Adrenal gland (tissue), 12 donors: ENCODE results near the gene FRY. TPM values are rescaled to one million over a fixed set of nuclear protein-coding genes. Genes with fewer than 3 reads are reported as not detected.

Source experiments
- DNase-seq, 7 donors: peaks; one replicate each; pipeline ENCODE4 v3.0.0-alpha.2; 2019 to 2020
- H3K27ac ChIP-seq, 5 donors: fragments of 200-600 bp; sonication (generic) in 4 of 5; 1 replicate in 3 of 5; 2 replicates in 2 of 5; pipeline versions ENCODE4 v1.5.1 to v1.8.0; 2016 to 2020; ENCODE audit warnings: mild to moderate bottlenecking in 1 of 5
- H3K27me3 ChIP-seq: fragments of 200-600 bp; 2 replicates; pipeline ENCODE4 v1.8.0; 2021
- H3K36me3 ChIP-seq, 2 donors: fragments of 200-600 bp; replicated peaks in 1 of 2; 1 replicate in 1 of 2; 2 replicates in 1 of 2; pipeline versions ENCODE4 v1.5.1 to v1.8.0; 2018 to 2022
- H3K4me1 ChIP-seq, 2 donors: fragments of 200-600 bp; replicated peaks in 1 of 2; 1 replicate in 1 of 2; 2 replicates in 1 of 2; pipeline versions ENCODE4 v1.5.1 to v1.8.0; 2018 to 2021
- H3K4me3 ChIP-seq, 4 donors: fragments of 200-600 bp; sonication (generic) in 3 of 4; one replicate each; pipeline ENCODE4 v1.5.1; 2016 to 2018
- H3K9me3 ChIP-seq, 3 donors: fragments of 200-600 bp; sonication (generic) in 1 of 3; replicated peaks in 1 of 3; 1 replicate in 2 of 3; 2 replicates in 1 of 3; pipeline versions ENCODE4 v1.5.1 to v1.8.0; 2016 to 2021
- POLR2A ChIP-seq, 2 donors: fragments of 450-650 bp; IDR thresholded peaks; one replicate each; pipeline ENCODE4 v1.6.1; 2017; ENCODE audit warnings: antibody characterized with exemption in 2 of 2, mild to moderate bottlenecking in 2 of 2, moderate library complexity in 1 of 2
- WGBS, 4 donors: extraction: QIAGEN DNeasy Blood & Tissue Kit in 2 of 4; methylation state at CpG; one replicate each; pipeline versions ENCODE4 v1.1.5 to v1.1.7; 2013 to 2017; 5-methylcytosine and 5-hydroxymethylcytosine counted together
- intact Hi-C, 2 donors: fragments of 100-400 bp; cut with DNase I; formaldehyde crosslinking; loops; one replicate each; pipeline versions ENCODE4 v1.14.1 to v1.15.0; 2022 to 2023
- polyA plus RNA-seq, 3 donors: library from polyadenylated mRNA; stranded (reverse); fragments of 200-250 nt in 2 of 3; fragments of 350-450 nt in 1 of 3; fragmentation: Illumina TruSeq in 1 of 3; extraction: RNeasy Lipid Tissue Mini Kit (QIAGEN cat#74804) in 1 of 3; gene quantifications; one replicate each; pipeline ENCODE4 v1.2.3, GENCODE V29; 2013 to 2014
- total RNA-seq, 9 donors: library from RNA; depleted of rRNA in 4 of 9; stranded (reverse); fragments of >200 nt in 4 of 9; fragments of 120-200 nt in 1 of 9; fragmentation: NEBNext Ultra II Directional in 1 of 9; extraction: Animal tissue kit (Norgen Biotek cat#: 25700) in 1 of 9; gene quantifications; one replicate each; pipeline versions ENCODE4 v1.1.0 to v1.2.4, GENCODE V29; 2013 to 2023
- TF ChIP-seq, protein P1 (sequence below), 6 experiments: fragments of 450-650 bp in 4 of 6; fragments of 200-600 bp in 2 of 6; sonication (generic) in 1 of 6; IDR thresholded peaks; 1 replicate in 5 of 6; 2 replicates in 1 of 6; pipeline versions ENCODE4 v1.5.1 to v1.8.0; 2016 to 2021; ENCODE audit warnings: antibody characterized with exemption in 6 of 6, mild to moderate bottlenecking in 2 of 6, moderate library complexity in 1 of 6
- donor health status: healthy with polysubstance abuse.
- donor health status: Bipolar disorder and iron deficiency.
- donor health status: DM: yes; HTN: yes; CAD: no.
- donor health status: DM: no; HTN: no; CAD: no.
- donor health status: DM: no; HTN: no; CAD: no.
- donor health status: DM: yes; HTN: yes; CAD: no.

Gene FRY
- total and polyA plus RNA-seq, 12 donors: 1.5 to 17.2 (median 7.3) TPM

- 85 to 92% (median 89%) methylated on average over 3 of the region's 3 CpGs for WGBS, 4 donors
- TF ChIP-seq POLR2A (IDR thresholded peaks at IDR 0.05): no peak
- TF ChIP-seq, protein P1, sequence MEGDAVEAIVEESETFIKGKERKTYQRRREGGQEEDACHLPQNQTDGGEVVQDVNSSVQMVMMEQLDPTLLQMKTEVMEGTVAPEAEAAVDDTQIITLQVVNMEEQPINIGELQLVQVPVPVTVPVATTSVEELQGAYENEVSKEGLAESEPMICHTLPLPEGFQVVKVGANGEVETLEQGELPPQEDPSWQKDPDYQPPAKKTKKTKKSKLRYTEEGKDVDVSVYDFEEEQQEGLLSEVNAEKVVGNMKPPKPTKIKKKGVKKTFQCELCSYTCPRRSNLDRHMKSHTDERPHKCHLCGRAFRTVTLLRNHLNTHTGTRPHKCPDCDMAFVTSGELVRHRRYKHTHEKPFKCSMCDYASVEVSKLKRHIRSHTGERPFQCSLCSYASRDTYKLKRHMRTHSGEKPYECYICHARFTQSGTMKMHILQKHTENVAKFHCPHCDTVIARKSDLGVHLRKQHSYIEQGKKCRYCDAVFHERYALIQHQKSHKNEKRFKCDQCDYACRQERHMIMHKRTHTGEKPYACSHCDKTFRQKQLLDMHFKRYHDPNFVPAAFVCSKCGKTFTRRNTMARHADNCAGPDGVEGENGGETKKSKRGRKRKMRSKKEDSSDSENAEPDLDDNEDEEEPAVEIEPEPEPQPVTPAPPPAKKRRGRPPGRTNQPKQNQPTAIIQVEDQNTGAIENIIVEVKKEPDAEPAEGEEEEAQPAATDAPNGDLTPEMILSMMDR (IDR thresholded peaks at IDR 0.05): no peak
- Histone ChIP-seq H3K27me3 (no peaks in the 10 kb centered on the region), H3K4me3 (no peak overlapping the region), H3K36me3 (no peaks in the 10 kb centered on the region), H3K9me3 (no peaks in the 10 kb centered on the region), H3K4me1 (no peaks in the 10 kb centered on the region), H3K27ac (no peak overlapping the region)
- intact Hi-C loops: no loop called here
- DNase-seq: no peak
Measured at GRCh38 chr13:32278426-32278825, 246.9 kb downstream of the FRY start.

- TF ChIP-seq, protein P1 (IDR thresholded peaks at IDR 0.05): no peak
- no peak for TF ChIP-seq POLR2A (IDR thresholded peaks at IDR 0.05)
- Histone ChIP-seq H3K27me3 (no peaks in the 10 kb centered on the region), H3K4me1 (no peaks in the 10 kb centered on the region), H3K36me3 (no peaks in the 10 kb centered on the region), H3K27ac (no peak overlapping the region), H3K9me3 (no peaks in the 10 kb centered on the region), H3K4me3 (no peak overlapping the region)
- WGBS, 4 donors: 89 to 95% (median 92%) methylated on average over 1 of the region's 1 CpG
- no peak for DNase-seq
- intact Hi-C loops: no loop called here
Measured at GRCh38 chr13:32281096-32281495, 249.5 kb downstream of the FRY start.

GRCh38 chr13:32282096-32282711, 250.6 kb downstream of the FRY start:
- no peaks in the 10 kb centered on the region for H3K4me1 ChIP-seq

DNA sequence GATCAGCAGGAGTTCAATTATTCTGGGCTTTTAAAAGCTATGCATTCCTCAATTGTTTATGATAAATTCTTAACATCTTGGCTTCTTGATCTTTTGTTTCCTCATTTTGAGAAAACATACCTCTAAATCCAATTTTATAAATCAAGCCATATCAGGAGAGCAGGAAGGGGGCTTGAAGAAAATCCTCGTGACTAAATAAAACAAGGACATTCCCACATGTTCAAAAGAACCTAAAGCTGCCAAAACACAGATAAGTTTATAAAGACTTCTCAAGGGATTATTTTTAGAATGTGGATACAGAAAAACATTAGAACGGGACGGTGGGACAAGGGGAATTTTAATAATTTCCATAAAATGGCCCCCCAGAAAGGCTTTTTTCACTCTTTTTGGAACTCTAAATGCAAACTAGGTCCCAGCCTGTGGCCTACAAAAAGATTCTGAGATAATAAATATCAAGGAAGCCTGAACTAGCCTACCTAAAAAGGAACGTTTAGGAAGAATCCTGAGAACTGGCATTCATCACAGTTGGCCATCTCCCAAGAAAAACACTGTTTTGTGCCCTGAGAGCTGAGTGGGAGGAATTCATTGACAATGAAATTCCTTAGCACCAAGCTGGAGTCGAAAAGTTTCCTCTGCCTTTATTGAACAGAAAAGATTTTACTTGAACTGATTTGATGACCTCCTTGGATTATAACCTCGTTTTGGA, 253.5 kb downstream of the FRY start:
- H3K27ac ChIP-seq: no peak overlapping the region
- no peaks in the 10 kb centered on the region for H3K9me3 ChIP-seq
- no peaks in the 10 kb centered on the region for H3K27me3 ChIP-seq
- no peaks in the 10 kb centered on the region for H3K36me3 ChIP-seq
- WGBS, 4 donors: 17 to 28% (median 24%) methylated on average over 6 of the region's 6 CpGs
- H3K4me3 ChIP-seq: no peak overlapping the region
- DNase-seq: peak; percentile 28 to 72 (median 38)
- H3K4me1 ChIP-seq: no peaks in the 10 kb centered on the region
- TF ChIP-seq, protein P1 (IDR thresholded peaks at IDR 0.05): no peak
- no peak for TF ChIP-seq POLR2A (IDR thresholded peaks at IDR 0.05)
- intact Hi-C loops: no loop called here

More at GRCh38 chr13:32282096-32282711, 250.6 kb downstream of the FRY start:
- intact Hi-C loops: no loop called here
- Histone ChIP-seq H3K36me3 (no peaks in the 10 kb centered on the region), H3K27ac (no peak overlapping the region), H3K4me3 (no peak overlapping the region), H3K9me3 (no peaks in the 10 kb centered on the region), H3K27me3 (no peaks in the 10 kb centered on the region)
- TF ChIP-seq, protein P1 (IDR thresholded peaks at IDR 0.05): no peak
- no peak for TF ChIP-seq POLR2A (IDR thresholded peaks at IDR 0.05)
- 85 to 92% (median 89%) methylated on average over 2 of the region's 2 CpGs for WGBS, 4 donors
- no peak for DNase-seq
